KMS-11 (cell line): Measurements from ENCODE around the gene SUGCT.
"Not testable (repeated sequence)": the region's sequence is repeated elsewhere in the genome, so short reads cannot be mapped to it uniquely, and the experiment has no call there.

Experiments used
- H2AFZ ChIP-seq: fragments of 200-600 bp; sonication (generic); 2 replicates; pipeline ENCODE4 v1.6.1; 2016; ENCODE audit warnings: antibody characterized with exemption, mixed run types, low read depth
- H3K27ac ChIP-seq: fragments of 200-600 bp; sonication (generic); 2 replicates; pipeline ENCODE4 v1.6.1; 2016; ENCODE audit warnings: mild to moderate bottlenecking, mixed run types
- H3K27me3 ChIP-seq: fragments of 200-600 bp; sonication (generic); 2 replicates; pipeline ENCODE4 v1.6.1; 2017; ENCODE audit warnings: mild to moderate bottlenecking, low read depth, mixed run types, moderate library complexity; ENCODE audit not compliant: insufficient read depth
- H3K36me3 ChIP-seq: fragments of 200-600 bp; sonication (generic); 2 replicates; pipeline ENCODE4 v1.6.1; 2017; ENCODE audit warnings: mild to moderate bottlenecking, mixed run types; ENCODE audit not compliant: insufficient read depth
- H3K4me1 ChIP-seq: fragments of 200-600 bp; sonication (generic); 2 replicates; pipeline ENCODE4 v1.6.1; 2016; ENCODE audit warnings: mild to moderate bottlenecking, low read depth, mixed run types; ENCODE audit not compliant: poor library complexity, severe bottlenecking
- H3K4me2 ChIP-seq: fragments of 200-600 bp; sonication (generic); 2 replicates; pipeline ENCODE4 v1.7.0; 2016; ENCODE audit warnings: mild to moderate bottlenecking, mixed run types
- H3K4me3 ChIP-seq: fragments of 200-600 bp; sonication (generic); IDR thresholded peaks from 2 replicates; pipeline ENCODE4 v1.6.1; 2017; ENCODE audit warnings: low read depth, low read length, mixed read lengths; ENCODE audit not compliant: insufficient read depth
- H3K79me2 ChIP-seq: fragments of 200-600 bp; sonication (generic); 2 replicates; pipeline ENCODE4 v1.6.1; 2016; ENCODE audit warnings: low read depth, mixed run types; ENCODE audit not compliant: insufficient read depth
- H3K9ac ChIP-seq: fragments of 200-600 bp; sonication (generic); 2 replicates; pipeline ENCODE4 v1.6.1; 2016; ENCODE audit warnings: mild to moderate bottlenecking, mixed run types
- H4K20me1 ChIP-seq: fragments of 200-600 bp; sonication (generic); 2 replicates; pipeline ENCODE4 v1.6.1; 2016; ENCODE audit warnings: mild to moderate bottlenecking, mixed run types; ENCODE audit not compliant: insufficient read depth
- TF ChIP-seq, protein P1 (sequence below): fragments of 200-600 bp; sonication (generic); conservative IDR thresholded peaks from 2 replicates; pipeline ENCODE4 v1.6.1; 2017; ENCODE audit warnings: low read depth, mild to moderate bottlenecking, antibody characterized with exemption, low read length, moderate library complexity, mixed read lengths

SUGCT gene

DNA sequence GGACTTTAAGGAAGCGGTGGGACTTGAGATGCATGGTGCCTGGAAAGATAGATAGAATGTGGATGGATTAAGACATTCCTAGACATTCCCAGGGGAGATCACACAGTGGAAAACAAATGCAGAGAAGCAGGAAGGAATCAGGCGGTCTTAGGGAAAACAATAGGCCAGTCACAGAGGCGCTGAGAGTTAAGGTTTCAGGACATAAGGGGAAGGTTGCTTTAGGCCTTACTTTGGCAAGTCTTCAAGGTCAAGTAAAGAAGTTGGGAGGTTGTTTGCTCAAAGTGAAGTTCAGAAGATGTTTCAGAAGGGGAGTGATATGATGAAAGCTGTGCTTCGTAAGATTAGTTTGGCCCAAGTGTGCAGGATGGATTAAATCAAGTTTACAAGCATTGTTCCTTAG, 109.4 kb downstream of the SUGCT start:
- Histone ChIP-seq H3K4me3 (no peak overlapping the region), H3K27me3 (no peaks in the 10 kb centered on the region), H3K4me2 (no peak overlapping the region), H2AFZ (no peak overlapping the region), H3K9ac (no peak overlapping the region), H3K79me2 (no peaks in the 10 kb centered on the region), H3K4me1 (no peaks in the 10 kb centered on the region), H4K20me1 (no peaks in the 10 kb centered on the region), H3K27ac (no peak overlapping the region), H3K36me3 (no peaks in the 10 kb centered on the region)
- TF ChIP-seq, protein P1, sequence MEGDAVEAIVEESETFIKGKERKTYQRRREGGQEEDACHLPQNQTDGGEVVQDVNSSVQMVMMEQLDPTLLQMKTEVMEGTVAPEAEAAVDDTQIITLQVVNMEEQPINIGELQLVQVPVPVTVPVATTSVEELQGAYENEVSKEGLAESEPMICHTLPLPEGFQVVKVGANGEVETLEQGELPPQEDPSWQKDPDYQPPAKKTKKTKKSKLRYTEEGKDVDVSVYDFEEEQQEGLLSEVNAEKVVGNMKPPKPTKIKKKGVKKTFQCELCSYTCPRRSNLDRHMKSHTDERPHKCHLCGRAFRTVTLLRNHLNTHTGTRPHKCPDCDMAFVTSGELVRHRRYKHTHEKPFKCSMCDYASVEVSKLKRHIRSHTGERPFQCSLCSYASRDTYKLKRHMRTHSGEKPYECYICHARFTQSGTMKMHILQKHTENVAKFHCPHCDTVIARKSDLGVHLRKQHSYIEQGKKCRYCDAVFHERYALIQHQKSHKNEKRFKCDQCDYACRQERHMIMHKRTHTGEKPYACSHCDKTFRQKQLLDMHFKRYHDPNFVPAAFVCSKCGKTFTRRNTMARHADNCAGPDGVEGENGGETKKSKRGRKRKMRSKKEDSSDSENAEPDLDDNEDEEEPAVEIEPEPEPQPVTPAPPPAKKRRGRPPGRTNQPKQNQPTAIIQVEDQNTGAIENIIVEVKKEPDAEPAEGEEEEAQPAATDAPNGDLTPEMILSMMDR, result no peak

DNA sequence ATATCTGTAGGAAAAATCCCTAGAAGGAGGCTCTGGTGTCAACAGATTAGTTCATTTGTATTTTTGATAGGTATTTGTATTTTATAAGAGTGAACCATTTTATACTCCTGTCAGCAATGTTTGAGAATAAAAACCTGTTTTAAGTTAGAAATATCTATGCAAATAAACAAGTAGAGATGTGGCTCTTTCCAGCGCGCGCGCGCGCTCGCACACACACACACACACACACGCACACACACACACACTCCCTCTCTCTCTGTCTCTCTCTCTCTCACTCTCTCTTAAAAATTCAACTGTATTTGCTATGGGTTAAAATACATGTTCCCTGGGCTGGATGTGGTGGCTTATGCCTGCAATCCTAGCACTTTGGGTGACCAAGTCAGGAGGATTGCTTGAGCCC, 113.9 kb downstream of the SUGCT start:
- Histone ChIP-seq H3K27me3 (no peaks in the 10 kb centered on the region), H3K79me2 (no peaks in the 10 kb centered on the region), H3K9ac (no peak overlapping the region), H3K4me1 (no peaks in the 10 kb centered on the region), H4K20me1 (no peaks in the 10 kb centered on the region), H3K4me2 (no peak overlapping the region), H3K4me3 (no peak overlapping the region), H3K36me3 (no peaks in the 10 kb centered on the region), H2AFZ (no peak overlapping the region), H3K27ac (no peak overlapping the region)
- TF ChIP-seq, protein P1, result no peak

DNA sequence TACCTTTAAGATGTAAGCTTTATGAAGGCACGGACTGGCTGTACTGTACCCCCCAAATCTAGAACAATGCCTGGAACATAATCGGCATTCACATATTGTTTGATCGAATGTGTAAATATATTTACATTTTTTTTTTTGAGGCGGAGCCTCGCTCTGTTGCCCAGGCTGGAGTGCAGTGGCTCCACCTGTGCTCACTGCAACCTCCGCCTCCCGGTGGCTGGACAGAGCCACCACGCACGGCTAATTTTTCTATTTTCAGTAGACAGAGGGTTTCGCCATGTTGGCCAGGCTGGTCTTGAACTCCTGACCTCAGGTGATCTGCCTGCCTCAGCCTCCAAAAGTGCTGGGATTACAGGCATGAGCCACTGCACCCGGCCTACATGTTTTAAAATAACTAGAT, 118.6 kb downstream of the SUGCT start:
- H3K9ac ChIP-seq, H2AFZ ChIP-seq, H3K4me3 ChIP-seq, H3K27ac ChIP-seq, H3K36me3 ChIP-seq, H3K27me3 ChIP-seq, H4K20me1 ChIP-seq, H3K79me2 ChIP-seq, H3K4me2 ChIP-seq, H3K4me1 ChIP-seq: not testable (repeated sequence)

DNA sequence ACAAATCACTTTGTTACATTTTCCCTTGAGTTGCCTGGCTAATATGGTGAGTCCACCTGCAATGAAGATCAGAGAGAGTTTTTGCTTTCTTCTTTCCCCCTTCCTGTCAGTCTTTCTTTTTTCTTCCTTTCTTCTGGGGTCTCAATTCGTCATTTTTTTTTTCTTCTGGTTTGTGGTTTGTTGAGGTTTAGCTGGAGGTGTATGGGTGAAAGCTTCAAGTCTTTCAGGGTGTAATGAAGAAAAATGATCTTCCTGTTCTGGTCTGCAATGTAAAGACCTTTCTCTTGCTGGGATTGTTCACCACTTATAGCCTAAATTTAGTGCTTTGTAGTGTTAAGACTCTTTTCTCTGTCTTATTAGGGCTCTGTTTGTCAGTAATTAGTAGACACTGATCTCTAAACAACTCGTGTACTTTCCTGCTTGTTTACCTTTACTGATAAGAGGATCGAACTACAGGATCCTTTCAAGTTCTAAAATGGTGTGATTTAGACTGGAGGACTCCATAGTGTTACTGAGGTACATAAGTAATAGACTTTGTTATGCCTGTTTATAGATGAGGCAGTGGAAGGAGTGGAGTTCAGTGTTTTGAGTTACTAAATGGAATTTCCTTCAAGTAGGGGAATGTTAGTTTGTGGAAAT, 129.1 kb downstream of the SUGCT start:
- TF ChIP-seq, protein P1, result no peak
- H3K4me1 ChIP-seq, result no peaks in the 10 kb centered on the region
- H3K4me3 ChIP-seq, result no peak overlapping the region
- no peak overlapping the region for H2AFZ ChIP-seq
- no peak overlapping the region for H3K27ac ChIP-seq
- H3K79me2 ChIP-seq, result no peaks in the 10 kb centered on the region
- no peaks in the 10 kb centered on the region for H3K36me3 ChIP-seq
- no peak overlapping the region for H3K9ac ChIP-seq
- H4K20me1 ChIP-seq, result no peaks in the 10 kb centered on the region
- H3K27me3 ChIP-seq, result no peaks in the 10 kb centered on the region
- H3K4me2 ChIP-seq, result no peak overlapping the region

DNA sequence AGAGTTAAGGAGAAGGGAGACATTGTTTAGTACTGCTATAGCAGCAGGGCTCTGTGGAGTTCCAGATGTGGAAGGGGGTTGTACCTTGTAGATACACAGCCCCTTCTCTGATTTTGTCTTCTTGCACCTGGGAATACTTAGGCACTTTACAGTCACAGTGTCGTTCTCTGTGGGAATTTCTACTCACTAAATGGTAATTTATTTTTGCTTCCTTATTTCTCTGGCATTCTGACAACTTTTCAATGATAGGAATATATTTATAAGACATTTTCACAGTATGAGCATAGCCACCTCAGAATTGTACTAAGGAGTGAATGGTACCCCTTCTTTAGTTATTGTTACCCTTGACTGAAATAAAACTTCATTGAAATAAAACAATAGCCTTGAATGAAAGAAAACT, 132.8 kb downstream of the SUGCT start:
- H3K36me3 ChIP-seq, result no peaks in the 10 kb centered on the region
- no peak overlapping the region for H3K4me2 ChIP-seq
- no peaks in the 10 kb centered on the region for H3K27me3 ChIP-seq
- no peaks in the 10 kb centered on the region for H4K20me1 ChIP-seq
- H3K9ac ChIP-seq, result no peak overlapping the region
- TF ChIP-seq, protein P1, result no peak
- H3K4me3 ChIP-seq, result no peak overlapping the region
- H3K79me2 ChIP-seq, result no peaks in the 10 kb centered on the region
- no peak overlapping the region for H3K27ac ChIP-seq
- no peak overlapping the region for H2AFZ ChIP-seq
- H3K4me1 ChIP-seq, result no peaks in the 10 kb centered on the region

DNA sequence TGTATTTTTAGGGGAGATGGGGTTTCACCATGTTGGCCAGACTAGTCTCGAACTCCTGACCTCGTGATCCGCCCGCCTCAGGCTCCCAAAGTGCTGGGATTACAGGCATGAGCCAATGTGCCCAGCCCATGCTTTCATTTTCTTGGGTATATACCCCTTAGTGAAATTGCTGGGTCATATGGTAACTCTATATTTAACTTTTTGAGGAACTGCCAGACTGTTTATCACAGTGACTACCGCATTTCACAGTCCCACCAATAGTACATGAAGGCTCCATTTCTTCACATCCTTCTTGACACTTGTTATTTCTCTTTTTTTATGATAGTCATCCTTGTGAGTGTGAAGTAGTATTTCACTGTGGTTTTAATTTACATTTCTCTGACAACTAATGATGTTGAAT, 134.0 kb downstream of the SUGCT start:
- H2AFZ ChIP-seq, H3K4me1 ChIP-seq, H3K79me2 ChIP-seq, H3K4me2 ChIP-seq, H4K20me1 ChIP-seq, H3K27me3 ChIP-seq, H3K27ac ChIP-seq, H3K9ac ChIP-seq, H3K36me3 ChIP-seq, H3K4me3 ChIP-seq: not testable (repeated sequence)
